Measurements from ENCODE around the gene TBC1D12.
"Not testable (repeated sequence)": the region's sequence is repeated elsewhere in the genome, so short reads cannot be mapped to it uniquely, and the experiment has no call there.

The TBC1D12 gene

DNA sequence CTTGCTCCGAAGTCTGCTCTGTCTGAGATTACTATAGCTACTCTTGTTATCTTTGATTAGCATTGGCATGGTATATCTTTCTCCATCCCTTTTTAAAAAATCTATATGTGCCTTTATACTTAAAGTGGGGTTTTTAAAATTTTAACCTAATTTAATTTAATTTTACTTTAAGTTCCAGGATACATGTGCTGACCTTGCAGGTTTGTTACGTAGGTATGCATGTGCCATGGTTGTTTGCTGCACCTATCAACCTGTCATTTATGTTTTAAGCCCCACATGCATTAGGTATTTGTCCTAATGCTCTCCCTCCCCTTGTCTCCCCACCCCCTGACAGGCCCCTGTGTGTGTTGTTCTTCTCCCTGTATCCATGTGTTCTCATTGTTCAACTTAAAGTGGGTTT is 54.6 kb downstream of the TBC1D12 start:
- no peak for DNase-seq

DNA sequence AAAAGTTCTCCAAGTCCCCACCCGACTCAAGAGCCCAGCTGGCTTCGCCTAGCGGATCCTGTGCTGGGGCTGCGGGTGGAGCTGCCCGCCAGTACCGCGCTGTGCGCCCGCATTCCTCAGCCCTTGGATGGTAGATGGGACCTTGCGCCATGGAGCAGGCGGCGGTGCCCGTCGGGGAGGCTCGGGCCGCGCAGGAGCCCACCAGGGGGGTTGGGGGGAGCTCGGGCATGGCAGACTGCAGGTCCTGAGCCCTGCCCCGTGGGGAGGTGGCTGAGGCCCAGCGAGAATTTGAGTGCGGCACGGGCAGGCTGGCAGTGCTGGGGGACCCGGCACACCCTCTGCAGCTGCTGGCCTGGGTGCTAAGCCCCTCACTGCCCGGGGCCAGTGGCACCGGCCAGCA is 57.0 kb downstream of the TBC1D12 start:
- DNase-seq = no peak

DNA sequence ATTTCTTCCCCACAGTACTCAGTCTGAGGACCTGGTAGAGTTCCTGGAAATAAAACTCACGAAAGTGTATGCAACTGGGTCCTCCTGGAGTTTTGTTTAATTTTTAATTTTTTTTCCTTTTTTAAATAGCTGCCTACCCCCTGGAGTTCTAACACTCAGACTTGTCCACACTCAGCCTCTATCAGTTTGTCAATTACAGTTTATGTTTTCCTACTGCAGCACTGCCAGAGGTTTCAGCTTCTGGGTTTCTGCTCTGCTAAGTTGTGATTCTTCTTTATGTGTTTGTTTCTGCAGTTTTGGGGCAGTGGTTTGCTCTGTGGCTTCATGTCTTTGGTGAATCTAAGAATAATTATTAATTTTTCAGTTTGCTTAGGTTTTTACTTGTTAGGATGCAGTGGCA is 59.2 kb downstream of the TBC1D12 start:
- DNase-seq = no peak

DNA sequence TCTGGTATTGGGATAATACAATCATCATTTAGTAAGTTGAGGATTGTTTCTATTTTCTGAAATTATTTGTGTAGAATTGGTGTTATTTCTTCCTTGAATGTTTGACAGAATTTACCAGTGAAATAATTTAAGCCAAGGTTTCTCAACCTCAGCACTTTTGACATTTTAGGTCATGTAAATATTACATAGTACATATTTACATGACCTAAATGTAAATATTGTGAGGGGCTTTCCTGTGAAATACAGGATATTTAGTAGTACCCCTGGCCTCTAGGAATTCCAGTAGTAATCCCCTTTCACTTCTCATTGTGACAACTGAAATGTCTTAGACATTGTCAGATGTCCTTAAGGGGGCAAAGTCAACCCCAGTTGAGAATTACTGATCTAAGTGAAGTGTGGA is 59.8 kb downstream of the TBC1D12 start:
- DNase-seq = no peak

DNA sequence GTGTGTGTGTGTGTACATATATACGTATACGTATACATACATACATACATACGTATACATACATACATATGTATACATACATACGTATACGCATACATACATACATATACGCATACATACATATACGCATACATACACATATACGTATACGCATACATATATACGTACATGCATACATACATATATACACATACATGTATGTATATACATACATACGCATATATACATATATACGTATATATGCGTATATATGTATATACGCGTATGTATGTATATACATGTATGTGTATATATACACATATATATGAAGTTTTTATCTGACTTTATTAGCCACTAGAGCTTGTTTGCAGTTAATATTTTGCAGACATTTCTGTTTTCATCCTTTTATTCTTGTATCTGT is 63.3 kb downstream of the TBC1D12 start:
- DNase-seq = no peak

DNA sequence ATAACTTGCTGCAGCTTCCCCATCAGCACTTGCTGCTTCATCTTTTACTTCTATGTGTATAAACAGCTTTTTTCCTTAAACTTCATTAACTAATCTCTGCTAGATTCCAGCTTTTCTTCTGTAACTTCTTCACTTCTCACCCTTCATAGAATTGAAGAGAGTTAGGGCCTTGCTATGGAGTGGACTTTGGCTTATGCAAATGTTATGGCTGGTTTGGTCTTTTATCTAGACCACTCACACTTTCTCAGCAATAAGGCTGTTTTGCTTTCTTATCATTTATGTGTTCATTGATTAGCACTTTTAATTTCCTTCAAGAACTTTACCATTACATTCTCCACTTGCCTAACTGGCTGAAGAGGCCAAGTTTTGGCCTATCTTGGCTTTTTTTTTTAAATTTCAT is 79.1 kb downstream of the TBC1D12 start:
- no peak for DNase-seq

DNA sequence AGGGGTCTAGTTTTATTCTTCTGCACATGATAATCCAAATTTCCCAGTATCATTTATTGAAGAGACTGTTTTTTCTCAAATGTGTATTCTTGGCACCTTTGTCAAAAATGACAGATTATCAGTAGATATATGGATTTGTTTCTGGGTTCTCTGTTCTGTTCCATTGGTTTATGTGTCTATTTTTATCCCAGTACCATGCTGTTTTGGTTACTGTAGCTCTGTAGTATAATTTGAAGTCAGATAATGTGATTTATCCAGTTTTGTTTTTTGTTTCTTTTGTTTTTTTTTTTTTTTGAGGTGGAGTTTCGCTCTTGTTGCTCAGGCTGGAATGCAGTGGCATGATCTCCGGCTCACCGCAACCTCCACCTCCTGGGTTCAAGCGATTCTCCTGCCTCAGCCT is 81.6 kb downstream of the TBC1D12 start:
- no peak for DNase-seq

DNA sequence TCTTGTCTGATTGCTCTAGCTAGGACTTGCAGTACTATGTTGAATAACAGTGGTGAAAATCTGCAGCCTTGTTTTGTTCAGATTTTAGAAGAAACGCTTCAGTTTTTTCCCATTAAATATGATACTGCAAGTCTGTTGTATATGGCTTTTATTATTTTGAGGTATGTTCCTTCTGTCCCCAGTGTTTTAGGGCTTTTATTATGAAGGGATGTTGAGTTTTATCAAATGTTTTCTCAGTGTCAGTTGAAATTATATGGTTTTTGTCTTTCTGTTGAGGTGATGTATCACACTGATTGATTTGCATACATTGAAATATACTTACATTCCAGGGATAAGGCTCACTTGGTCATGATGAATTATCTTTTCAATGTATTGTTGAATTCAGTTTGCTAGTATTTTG is 82.8 kb downstream of the TBC1D12 start:
- no peak for DNase-seq

DNA sequence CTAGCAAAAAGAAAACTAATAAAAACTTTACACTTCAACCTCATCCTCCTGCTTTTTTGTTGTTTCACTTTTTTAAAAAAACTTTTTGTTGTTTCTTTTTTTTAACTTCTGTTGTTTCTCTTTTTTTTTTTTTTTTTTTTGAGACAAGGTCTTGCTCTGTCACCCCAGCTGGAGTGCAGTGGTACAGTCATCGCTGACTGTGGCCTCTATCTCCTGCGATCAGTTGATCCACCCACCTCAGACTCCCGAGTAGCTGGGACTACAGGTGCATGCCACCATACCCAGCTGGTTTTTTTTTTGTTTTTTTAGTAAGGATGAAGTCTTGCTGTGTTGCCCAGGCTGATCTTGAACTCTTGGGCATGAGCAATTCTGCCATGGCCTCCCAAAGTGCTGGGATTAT is 85.2 kb downstream of the TBC1D12 start:
- DNase-seq = no peak

DNA sequence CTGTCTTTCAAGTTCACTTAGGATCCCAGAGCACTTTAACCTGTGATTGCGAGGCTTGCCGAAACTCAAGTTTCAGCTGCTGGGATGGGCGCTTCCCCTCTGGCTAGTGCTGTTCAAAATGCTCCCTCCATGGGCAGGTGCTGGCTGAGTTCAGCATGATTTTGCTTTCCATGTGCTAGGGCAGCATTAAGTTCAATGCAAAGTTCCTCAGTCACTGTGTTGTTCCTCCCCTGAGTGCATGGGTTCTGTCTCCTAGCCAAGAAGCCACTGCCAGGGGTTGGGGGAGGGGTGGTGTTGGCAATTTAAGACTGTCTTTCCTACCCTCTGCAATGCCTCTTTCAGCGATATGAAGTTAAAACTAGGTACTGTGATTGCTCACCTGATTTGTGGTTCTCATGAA is 86.8 kb downstream of the TBC1D12 start:
- DNase-seq = no peak

DNA sequence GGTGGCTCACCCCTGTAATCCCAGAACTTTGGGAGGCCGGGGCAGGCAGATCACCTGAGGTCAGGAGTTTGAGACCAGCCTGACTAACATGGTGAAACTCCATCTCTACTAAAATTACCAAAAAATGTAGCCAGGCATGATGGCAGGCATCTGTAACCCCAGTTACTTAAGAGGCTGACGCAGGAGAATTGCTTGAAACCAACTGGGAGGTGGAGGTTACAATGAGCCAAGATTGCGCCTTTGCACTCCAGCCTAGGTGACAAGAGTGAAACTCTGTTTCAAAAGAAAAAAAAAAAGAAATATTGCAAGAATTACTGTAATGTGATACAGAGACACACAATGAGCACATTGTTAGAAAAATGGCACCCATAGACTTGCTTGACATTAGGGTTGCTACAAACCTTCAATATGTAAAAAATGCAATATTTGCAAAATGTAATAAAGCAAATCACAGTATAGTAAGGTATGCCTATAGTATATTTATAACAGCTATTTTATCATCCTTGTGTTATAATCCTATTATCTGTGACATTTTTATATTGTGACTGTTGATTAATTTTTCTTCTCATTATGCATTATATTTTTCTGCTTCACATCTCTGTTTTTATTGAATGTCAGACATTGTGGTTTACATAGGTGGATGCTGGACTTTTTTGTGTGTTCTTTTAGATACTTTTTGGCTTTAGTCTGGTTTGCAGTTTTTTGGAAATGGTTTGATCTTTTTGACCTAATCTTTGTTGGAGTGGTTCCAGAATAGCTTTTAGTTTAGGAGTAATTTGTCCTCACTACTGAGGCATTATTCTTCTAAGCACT is 87.8 kb downstream of the TBC1D12 start:
- no peak for DNase-seq

DNA sequence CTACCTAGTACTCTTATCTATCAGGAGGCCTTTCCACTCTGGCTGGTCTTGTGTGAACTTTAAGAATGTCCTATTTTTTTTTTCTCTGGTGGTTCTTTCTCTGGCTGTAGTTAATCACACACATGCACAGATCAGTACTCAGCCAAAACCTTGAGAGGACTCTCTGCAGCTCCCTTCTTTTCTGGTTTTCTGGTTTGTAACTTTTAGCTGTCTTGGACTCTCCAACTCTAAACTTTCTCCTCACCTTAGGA is 88.4 kb downstream of the TBC1D12 start:
- no peak for DNase-seq

DNA sequence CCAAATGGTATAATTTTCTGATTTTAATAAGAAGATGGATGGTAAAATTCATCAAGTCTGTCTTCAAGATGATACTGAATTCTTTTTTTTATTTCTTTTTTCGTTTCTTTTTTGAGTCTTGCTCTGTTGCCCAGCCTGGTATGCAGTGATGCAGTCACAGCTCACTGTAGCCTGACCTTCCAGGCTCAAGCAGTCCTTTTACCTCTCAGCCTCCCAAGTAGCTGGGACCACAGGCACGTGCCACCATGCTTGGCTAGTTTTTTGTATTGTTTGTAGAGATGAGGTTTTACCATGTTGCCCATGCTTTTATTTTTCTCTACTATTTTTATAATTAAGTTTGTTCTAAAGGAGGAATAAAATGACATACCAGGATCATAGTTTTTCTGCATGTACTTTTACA is 91.1 kb downstream of the TBC1D12 start:
- no peak for DNase-seq

DNA sequence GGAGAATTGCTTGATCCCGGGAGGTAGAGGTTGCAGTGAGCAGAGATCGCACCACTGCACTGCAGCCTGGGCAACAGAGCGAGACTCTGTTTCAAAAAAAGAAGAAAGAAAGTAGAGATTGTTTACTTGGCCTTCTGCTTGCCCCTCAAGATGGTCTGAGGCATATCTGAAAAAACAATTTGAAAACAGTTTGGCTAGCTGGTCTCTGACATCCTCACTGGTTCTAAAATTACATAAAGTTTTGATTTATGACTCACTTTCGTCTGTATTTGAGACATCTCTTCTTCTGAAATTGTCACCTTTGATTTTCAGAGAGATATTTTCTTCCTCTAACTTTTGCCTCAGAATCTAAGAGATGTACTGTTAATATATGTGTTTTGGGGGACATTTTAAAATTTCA is 93.7 kb downstream of the TBC1D12 start:
- DNase-seq = peak; percentile 18

DNA sequence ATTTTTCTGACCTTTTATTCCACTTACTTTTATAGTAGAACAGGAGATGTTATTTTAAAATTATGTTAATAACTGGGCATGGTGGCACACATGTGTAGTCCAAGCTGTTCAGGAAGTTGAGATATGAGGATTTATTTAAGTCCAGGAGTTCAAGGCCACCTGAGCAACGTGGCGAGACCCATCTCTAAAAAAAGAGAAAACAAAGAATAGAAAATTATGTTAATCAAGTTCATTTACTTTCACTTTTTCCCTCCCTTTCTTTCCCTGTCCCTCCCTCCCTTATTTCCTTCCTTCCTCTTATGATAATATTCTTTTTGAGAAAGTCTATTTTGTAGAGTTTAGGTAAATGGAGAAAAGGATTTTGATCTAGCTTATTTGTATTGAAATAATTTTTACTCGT is 94.3 kb downstream of the TBC1D12 start:
- DNase-seq = no peak

DNA sequence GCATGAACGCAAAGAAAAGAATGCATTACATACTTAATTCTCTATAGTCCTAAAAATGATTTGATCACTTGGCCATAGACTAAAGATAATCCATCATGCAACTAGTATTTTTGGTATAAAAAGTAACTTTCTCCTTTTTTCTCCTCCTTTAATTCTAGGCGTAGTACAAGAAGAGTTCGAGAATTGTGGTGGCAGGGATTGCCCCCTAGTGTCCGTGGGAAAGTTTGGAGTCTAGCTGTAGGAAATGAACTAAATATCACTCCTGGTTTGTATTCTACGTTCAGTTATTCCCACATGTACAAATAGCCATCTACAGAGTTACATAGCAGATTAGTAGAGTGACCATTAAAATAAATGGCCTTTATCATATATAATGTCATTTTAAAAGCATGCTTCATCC is 97.7 kb downstream of the TBC1D12 start:
- DNase-seq = peak; percentile 21

DNA sequence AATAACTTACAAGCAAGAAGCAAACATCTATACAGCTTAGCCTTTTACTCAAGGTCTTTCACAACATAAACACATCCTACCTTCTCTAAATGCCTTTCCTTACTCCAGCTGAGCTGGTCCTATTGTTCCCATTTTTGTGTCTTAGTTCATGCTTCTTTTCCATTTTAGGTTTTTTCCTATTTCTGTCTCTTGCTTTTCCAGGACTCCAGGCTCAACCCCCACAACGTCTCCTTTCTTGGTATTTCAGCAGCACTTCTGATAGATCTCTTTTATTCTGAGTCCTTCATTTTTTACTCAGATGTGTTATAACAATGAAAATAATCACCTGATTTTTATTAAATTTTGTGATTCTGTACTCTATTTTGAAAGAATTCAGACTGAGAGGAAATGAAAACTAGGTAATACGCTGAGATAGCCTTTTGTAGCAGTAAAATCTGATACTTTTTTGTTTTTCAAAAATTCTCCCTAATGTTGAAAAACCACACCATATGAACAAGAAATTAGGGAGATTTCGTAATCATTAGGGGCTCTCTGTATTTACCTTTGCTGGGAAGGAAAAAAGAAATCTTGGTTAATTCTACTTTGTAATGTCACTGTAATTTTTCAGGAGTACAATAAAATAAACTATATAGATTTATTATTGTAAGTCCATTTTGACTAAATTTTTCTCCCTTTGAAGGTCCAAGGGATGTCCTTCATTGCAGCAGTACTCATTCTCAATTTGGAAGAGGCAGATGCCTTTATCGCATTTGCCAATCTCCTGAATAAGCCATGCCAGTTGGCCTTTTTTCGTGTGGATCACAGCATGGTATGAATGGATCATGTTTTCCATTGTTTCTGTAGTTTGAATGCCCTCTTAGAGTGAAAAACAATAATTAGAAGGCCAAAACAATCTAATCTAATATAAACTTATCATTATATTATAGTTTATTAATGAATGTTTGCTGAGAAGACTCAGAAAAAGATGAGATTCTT is 119.2 kb downstream of the TBC1D12 start:
- no peak for DNase-seq

DNA sequence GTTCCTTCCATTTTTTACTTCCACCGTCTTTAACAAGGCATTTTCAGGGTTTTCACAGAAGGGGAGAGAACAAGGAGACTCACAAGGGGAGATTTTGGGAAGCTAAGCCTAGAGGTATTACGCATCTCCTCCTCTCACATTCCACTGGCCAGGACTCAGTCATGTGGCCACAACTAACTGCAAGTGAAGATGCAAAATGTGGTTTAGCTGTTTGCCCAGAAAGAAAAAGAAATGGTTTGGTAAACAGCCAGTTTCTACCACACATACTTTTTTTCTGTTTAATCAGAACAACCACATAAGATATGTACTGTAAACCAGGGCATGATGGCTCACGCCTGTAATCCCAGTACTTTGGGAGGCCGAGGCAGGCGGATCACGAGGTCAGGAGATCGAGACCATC is 121.8 kb downstream of the TBC1D12 start:
- DNase-seq = peak; percentile 48

DNA sequence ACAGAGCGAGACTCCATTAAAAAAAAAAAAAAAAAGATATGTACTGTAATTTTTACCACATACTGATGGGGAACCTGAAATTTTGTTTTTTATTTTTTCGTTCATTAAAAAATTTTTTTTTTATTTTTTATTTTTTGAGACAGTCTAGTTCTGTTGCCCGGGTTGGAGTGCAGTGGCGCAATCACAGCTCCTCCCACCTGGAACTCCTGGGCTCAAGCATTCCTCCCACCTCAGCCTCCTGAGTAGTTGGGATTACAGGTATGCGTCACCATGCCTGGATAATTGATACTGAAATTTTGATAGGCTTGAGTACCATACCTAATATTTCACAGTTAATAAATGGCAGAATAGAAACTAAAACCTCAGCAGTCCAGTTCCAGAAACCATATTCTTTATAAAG is 122.4 kb downstream of the TBC1D12 start:
- DNase-seq = no peak

DNA sequence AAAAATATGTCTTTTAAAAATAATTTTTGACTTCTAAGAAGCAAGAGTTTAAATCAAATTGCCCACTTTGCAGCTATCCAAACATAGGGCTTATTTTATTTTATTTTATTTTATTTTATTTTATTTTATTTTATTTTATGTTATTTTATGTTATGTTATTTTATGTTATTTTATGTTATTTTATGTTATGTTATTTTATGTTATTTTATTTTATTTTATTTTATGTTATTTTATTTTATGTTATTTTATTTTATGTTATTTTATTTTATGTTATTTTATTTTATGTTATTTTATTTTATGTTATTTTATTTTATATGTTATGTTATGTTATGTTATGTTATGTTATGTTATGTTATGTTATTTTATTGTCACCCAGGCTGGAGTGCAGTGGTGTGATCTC is 129.2 kb downstream of the TBC1D12 start:
- DNase-seq = not testable (repeated sequence)

DNA sequence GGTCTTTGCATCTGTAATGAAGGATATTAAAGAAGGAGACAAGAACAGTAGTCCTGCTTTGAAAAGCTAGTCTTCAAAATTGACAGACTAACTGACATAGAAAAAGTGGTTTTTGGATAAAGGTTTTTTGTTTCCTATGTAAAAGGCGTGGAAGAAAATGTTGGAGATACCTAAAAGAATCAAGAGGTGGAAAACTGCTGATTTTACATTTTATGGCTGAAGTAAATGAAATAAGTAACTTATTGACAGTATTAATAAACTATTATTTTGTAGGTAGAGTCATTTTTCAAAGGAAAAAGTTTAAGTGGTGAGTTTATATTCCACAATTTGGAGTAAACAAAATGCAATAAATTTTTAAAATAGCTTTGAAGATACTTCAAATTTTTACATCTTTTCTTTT is 130.7 kb downstream of the TBC1D12 start:
- DNase-seq = no peak

DNA sequence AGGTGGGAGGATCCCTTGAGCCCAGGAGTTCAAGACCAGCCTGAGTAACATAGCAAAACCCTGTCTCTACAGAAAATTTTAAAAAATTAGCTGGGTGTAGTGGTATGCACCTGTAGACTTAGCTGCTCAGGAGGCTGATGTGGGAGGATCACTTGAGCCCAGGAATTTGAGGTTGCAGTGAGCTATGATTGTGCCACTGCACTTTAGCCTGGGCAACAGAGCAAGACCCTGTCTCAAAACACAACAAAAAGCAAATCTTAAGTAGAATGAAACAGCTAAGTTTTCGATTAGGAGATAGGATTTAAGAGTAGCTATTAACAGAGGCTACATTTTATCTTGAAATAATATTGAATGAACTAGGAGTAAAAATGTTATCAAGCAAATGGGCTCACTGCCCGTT is 139.9 kb downstream of the TBC1D12 start:
- not testable (repeated sequence) for DNase-seq

DNA sequence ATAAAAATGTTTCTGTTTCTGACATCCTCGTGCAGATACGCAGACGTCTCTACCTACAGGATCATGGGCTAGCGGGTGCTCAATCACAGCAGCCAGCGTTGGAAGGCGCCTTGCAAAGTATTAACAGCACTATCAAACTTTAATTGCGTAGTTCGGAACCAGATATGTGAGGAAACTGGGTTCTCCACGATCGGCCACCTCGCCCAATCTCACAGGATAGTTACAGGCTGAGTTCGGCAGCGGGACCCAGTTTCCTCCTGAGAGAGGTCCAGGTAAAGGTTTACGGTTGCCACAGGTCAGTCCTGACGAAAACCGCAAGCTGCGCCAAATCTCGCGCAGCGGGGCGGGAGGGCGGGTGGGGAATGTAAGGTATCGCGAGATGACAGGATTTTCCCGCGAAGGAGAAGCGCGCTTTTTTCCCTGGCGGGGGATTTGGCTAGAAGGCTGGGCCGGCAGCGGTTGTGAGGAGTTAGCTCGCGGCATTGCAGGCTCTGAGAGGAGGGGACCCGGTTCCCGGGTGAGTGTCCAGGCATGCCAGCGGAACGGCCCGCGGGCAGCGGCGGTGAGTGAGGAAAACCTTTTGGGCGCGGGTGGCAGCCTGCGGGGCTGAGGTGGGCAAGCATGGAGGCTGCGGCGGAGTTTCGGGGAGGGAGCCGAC is 143.2 kb downstream of the TBC1D12 start, which contains the start of gene HELLS:
Gene HELLS (plus strand): TSS at position 398 of the 658 bp plus-strand sequence. CDS start 134 bp downstream, at position 532.
- DNase-seq = peak; percentile 88

All from fibroblast of skin of scalp (primary cell).